CD14-positive monocyte (primary cell): ENCODE measurements around the gene TMEM272. TPM values are rescaled to one million over a fixed set of nuclear protein-coding genes. Genes with fewer than 3 reads are reported as not detected.

Source experiments
- DNase-seq, 3 donors: peaks; one replicate each; pipeline ENCODE4 v3.0.0-alpha.2; 2011 to 2022
- H2AFZ ChIP-seq: 2 replicates; pipeline ENCODE4 v1.6.0; 2012; ENCODE audit warnings: mild to moderate bottlenecking, low read depth, low read length, inconsistent platforms; ENCODE audit not compliant: insufficient read depth, poor library complexity, severe bottlenecking
- H3K27ac ChIP-seq, 2 donors: 1 replicate in 1 of 2; 2 replicates in 1 of 2; pipeline ENCODE4 v1.5.1; 2012 to 2013; ENCODE audit warnings: low read length in 2 of 2, control low read depth in 1 of 2, inconsistent platforms in 1 of 2, low read depth in 1 of 2, mild to moderate bottlenecking in 1 of 2
- H3K27me3 ChIP-seq, 2 donors: one replicate each; pipeline versions ENCODE4 v1.6.0 to v1.6.1; 2011 to 2013; ENCODE audit warnings: low read length in 2 of 2; ENCODE audit not compliant: control insufficient read depth in 2 of 2, insufficient read depth in 2 of 2
- H3K36me3 ChIP-seq, 2 donors: replicated peaks in 1 of 2; 1 replicate in 1 of 2; 2 replicates in 1 of 2; pipeline versions ENCODE4 v1.5.1 to v1.6.1; 2012 to 2013; ENCODE audit warnings: low read length in 2 of 2, control low read depth in 1 of 2, inconsistent platforms in 1 of 2, mild to moderate bottlenecking in 1 of 2; ENCODE audit not compliant: insufficient read depth in 2 of 2, control insufficient read depth in 1 of 2
- H3K4me1 ChIP-seq, 2 donors: 1 replicate in 1 of 2; 2 replicates in 1 of 2; pipeline versions ENCODE4 v1.5.1 to v1.6.1; 2012 to 2013; ENCODE audit warnings: low read length in 2 of 2, control low read depth in 1 of 2, inconsistent platforms in 1 of 2, mild to moderate bottlenecking in 1 of 2, moderate library complexity in 1 of 2; ENCODE audit not compliant: insufficient read depth in 2 of 2, control insufficient read depth in 1 of 2
- H3K4me2 ChIP-seq: replicated peaks from 2 replicates; pipeline ENCODE3; 2012; ENCODE audit warnings: low read length, moderate library complexity, mild to moderate bottlenecking; ENCODE audit not compliant: poor library complexity, severe bottlenecking; ENCODE audit errors: extremely low read depth
- H3K4me3 ChIP-seq, 3 experiments: fragments of 200-600 bp in 1 of 3; sonication (generic) in 1 of 3; replicated peaks in 1 of 3; 1 replicate in 2 of 3; 2 replicates in 1 of 3; pipeline ENCODE4 v1.5.1; 2011 to 2013; ENCODE audit warnings: low read length in 3 of 3, mild to moderate bottlenecking in 3 of 3, control low read depth in 2 of 3, low read depth in 2 of 3, inconsistent platforms in 1 of 3, moderate library complexity in 1 of 3
- H3K79me2 ChIP-seq: 2 replicates; pipeline ENCODE4 v1.6.0; 2012; ENCODE audit warnings: mild to moderate bottlenecking, control low read depth, inconsistent platforms, low read length, moderate library complexity; ENCODE audit not compliant: insufficient read depth
- H3K9ac ChIP-seq: 2 replicates; pipeline ENCODE4 v1.6.0; 2017; ENCODE audit warnings: low read length, mild to moderate bottlenecking; ENCODE audit not compliant: insufficient read depth, poor library complexity, severe bottlenecking
- H3K9me3 ChIP-seq, 2 donors: replicated peaks in 1 of 2; 1 replicate in 1 of 2; 2 replicates in 1 of 2; pipeline versions ENCODE4 v1.5.1 to v1.6.1; 2012 to 2013; ENCODE audit warnings: low read length in 2 of 2, control low read depth in 1 of 2; ENCODE audit not compliant: control insufficient read depth in 1 of 2, insufficient read depth in 1 of 2
- H4K20me1 ChIP-seq: 2 replicates; pipeline ENCODE4 v1.6.0; 2012; ENCODE audit warnings: mild to moderate bottlenecking, low read length, control low read depth, moderate library complexity; ENCODE audit not compliant: insufficient read depth
- H3K27ac Mint-ChIP-seq, 7 donors: one replicate each; pipeline ENCODE4 v1.8.0; 2020; ENCODE audit warnings: mild to moderate bottlenecking in 7 of 7, mixed read lengths in 7 of 7, moderate library complexity in 6 of 7, inconsistent platforms in 2 of 7
- H3K27me3 Mint-ChIP-seq, 3 donors: one replicate each; pipeline ENCODE4 v1.8.0; 2021 to 2022; ENCODE audit warnings: low read depth in 3 of 3, mild to moderate bottlenecking in 3 of 3, mixed read lengths in 3 of 3, moderate library complexity in 3 of 3, inconsistent platforms in 1 of 3
- H3K36me3 Mint-ChIP-seq, 2 donors: one replicate each; pipeline ENCODE4 v1.8.0; 2020; ENCODE audit warnings: mixed read lengths in 2 of 2, inconsistent platforms in 1 of 2, mild to moderate bottlenecking in 1 of 2
- H3K4me1 Mint-ChIP-seq: one replicate; pipeline ENCODE4 v1.8.0; 2020; ENCODE audit warnings: mild to moderate bottlenecking, mixed read lengths
- H3K4me3 Mint-ChIP-seq, 2 donors: one replicate each; pipeline ENCODE4 v1.8.0; 2020; ENCODE audit warnings: mild to moderate bottlenecking in 2 of 2, mixed read lengths in 2 of 2, moderate library complexity in 1 of 2
- H3K9me3 Mint-ChIP-seq, 7 donors: one replicate each; pipeline ENCODE4 v1.8.0; 2020 to 2022; ENCODE audit warnings: mixed read lengths in 7 of 7, mild to moderate bottlenecking in 6 of 7, moderate library complexity in 6 of 7, inconsistent platforms in 2 of 7
- WGBS: methylation state at CpG from one replicate; pipeline ENCODE4 v1.1.5; 2013; ENCODE audit warnings: missing lambda C conversion rate; ENCODE audit not compliant: insufficient coverage; 5-methylcytosine and 5-hydroxymethylcytosine counted together
- intact Hi-C, 2 donors: fragments of 100-400 bp; cut with micrococcal nuclease; formaldehyde crosslinking; loops; one replicate each; pipeline versions ENCODE4 v1.15.0 to v1.15.1; 2023
- polyA plus RNA-seq, 3 donors: library from polyadenylated mRNA; depleted of rRNA in 1 of 3; unstranded in 2 of 3; stranded (reverse) in 1 of 3; fragments of 300-500 nt in 2 of 3; fragments of >200 nt in 1 of 3; fragmentation: Illumina TruSeq in 2 of 3; gene quantifications; 1 replicate in 2 of 3; 2 replicates in 1 of 3; pipeline ENCODE4 v1.2.3, GENCODE V29; 2012 to 2021
- TF ChIP-seq, protein P1 (sequence below): fragments of 200-600 bp; IDR thresholded peaks from one replicate; pipeline ENCODE4 v1.8.0; 2022; ENCODE audit warnings: antibody characterized with exemption, mild to moderate bottlenecking

Gene TMEM272
- polyA plus RNA-seq, 3 donors: 0.07 TPM; not detected in 2

DNA sequence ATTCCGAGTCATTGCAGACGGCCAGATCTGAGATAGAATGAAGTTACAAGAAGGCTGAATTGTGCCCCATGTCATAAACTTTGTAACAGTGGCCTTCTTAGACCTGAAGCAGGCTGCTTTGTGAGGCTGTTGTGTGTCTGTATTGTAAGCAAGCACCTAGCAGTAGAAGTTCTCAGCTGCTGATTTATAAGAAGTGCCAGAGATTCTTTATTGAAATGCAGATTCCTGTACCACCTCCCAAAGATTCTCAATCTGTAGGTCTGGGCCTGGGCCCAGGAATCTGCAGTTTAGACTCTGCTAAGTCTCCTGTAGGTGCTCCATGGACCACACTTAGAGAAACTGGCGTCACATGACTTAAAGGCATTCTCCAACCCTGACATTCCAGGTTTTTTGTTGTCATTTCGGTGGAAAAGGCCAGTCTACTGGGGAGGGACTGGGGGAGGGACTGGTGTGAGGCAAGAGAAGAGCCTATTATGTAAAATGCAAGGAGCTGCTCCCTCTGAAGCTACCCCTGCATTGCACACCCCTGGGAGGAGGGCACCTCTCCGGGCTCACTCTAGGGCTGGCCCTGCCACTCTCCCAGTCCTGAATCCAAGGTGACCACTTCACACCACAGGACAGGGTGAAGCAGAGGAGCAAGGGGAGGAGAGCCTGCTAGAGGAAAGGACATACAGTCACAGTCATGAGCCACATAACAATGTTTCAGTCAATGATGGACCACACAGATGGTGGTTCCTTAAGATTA lies 769 bp upstream of the TMEM272 start:
- peak overlapping the region in 1 of 2 donors; percentile 77 for H3K4me3 Mint-ChIP-seq
- no peaks in the 10 kb centered on the region for H3K36me3 Mint-ChIP-seq
- H3K27me3 ChIP-seq: no peaks in the 10 kb centered on the region
- no peak overlapping the region for H3K4me2 ChIP-seq
- peaks cover 0 to 1% (median 0%) of the 10 kb centered on the region in 7 donors for H3K9me3 Mint-ChIP-seq
- H3K36me3 ChIP-seq: no peaks in the 10 kb centered on the region
- H3K27ac Mint-ChIP-seq: no peak overlapping the region
- H3K4me1 Mint-ChIP-seq: peaks cover 19% of the 10 kb centered on the region
- no peak for DNase-seq
- H3K27me3 Mint-ChIP-seq: peaks cover 0 to 5% (median 4%) of the 10 kb centered on the region in 3 donors
- 92% methylated on average over 3 of the region's 5 CpGs for WGBS
- intact Hi-C loops: loop anchor here in 1 of 2 donors (5.0 to 10.0 kb wide), 2 partner anchors 33 to 51 kb away; no protein-coding TSS in a partner anchor
- H2AFZ ChIP-seq: peak overlapping the region; percentile 51
- H3K4me1 ChIP-seq: peaks cover 5 to 7% of the 10 kb centered on the region in 2 donors
- no peak overlapping the region for H3K4me3 ChIP-seq
- H3K79me2 ChIP-seq: no peaks in the 10 kb centered on the region
- H3K9ac ChIP-seq: no peak overlapping the region
- H4K20me1 ChIP-seq: no peaks in the 10 kb centered on the region
- H3K27ac ChIP-seq: no peak overlapping the region
- TF ChIP-seq, protein P1, sequence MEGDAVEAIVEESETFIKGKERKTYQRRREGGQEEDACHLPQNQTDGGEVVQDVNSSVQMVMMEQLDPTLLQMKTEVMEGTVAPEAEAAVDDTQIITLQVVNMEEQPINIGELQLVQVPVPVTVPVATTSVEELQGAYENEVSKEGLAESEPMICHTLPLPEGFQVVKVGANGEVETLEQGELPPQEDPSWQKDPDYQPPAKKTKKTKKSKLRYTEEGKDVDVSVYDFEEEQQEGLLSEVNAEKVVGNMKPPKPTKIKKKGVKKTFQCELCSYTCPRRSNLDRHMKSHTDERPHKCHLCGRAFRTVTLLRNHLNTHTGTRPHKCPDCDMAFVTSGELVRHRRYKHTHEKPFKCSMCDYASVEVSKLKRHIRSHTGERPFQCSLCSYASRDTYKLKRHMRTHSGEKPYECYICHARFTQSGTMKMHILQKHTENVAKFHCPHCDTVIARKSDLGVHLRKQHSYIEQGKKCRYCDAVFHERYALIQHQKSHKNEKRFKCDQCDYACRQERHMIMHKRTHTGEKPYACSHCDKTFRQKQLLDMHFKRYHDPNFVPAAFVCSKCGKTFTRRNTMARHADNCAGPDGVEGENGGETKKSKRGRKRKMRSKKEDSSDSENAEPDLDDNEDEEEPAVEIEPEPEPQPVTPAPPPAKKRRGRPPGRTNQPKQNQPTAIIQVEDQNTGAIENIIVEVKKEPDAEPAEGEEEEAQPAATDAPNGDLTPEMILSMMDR: no peak
- no peaks in the 10 kb centered on the region for H3K9me3 ChIP-seq

DNA sequence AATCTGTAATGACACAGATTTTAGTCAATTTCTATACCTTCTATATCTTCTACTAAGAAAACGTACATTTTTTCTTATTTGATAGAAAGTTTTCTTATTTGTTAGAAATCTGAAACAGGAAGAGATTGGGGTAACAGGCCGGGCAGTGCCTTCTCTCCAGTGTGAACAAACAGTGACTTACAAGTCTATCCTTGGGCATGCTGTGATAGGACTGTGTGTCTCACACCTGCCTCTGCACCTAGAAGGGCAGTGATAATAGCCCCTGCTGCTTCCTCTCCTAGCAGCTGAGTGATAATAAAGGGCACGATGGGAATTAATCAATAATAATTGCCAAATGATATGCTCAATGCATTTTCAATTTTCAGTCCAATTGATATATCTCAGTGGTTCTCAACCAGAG lies 1.4 kb downstream of the TMEM272 start:
- no peaks in the 10 kb centered on the region for H3K79me2 ChIP-seq
- no peaks in the 10 kb centered on the region for H3K36me3 ChIP-seq
- TF ChIP-seq, protein P1: no peak
- Mint-ChIP-seq H3K27me3 (peaks cover 0 to 5% (median 4%) of the 10 kb centered on the region in 3 donors), H3K4me1 (peaks cover 13% of the 10 kb centered on the region), H3K4me3 (no peak overlapping the region), H3K27ac (no peak overlapping the region), H3K9me3 (peaks cover 0 to 1% (median 0%) of the 10 kb centered on the region in 7 donors), H3K36me3 (no peaks in the 10 kb centered on the region)
- H3K4me1 ChIP-seq: peaks cover 0 to 5% of the 10 kb centered on the region in 2 donors
- H3K4me3 ChIP-seq: no peak overlapping the region
- H4K20me1 ChIP-seq: no peaks in the 10 kb centered on the region
- WGBS: 50% methylated on average over 1 of the region's 3 CpGs
- H3K9me3 ChIP-seq: no peaks in the 10 kb centered on the region
- no peak overlapping the region for H2AFZ ChIP-seq
- intact Hi-C loops: loop anchor here in 1 of 2 donors (10.0 kb wide), 1 partner anchor 49 kb away; no protein-coding TSS in a partner anchor
- no peak overlapping the region for H3K9ac ChIP-seq
- H3K4me2 ChIP-seq: no peak overlapping the region
- DNase-seq: no peak
- H3K27ac ChIP-seq: no peak overlapping the region
- no peaks in the 10 kb centered on the region for H3K27me3 ChIP-seq
